BE2C (cell line): ENCODE data around the gene PLEK2.
"Not testable (repeated sequence)": the region's sequence is repeated elsewhere in the genome, so short reads cannot be mapped to it uniquely, and the experiment has no call there.

Experiments
- DNase-seq: peaks from one replicate; pipeline ENCODE4 v3.0.0-alpha.2; 2020
- H3K27me3 ChIP-seq: fragments of 250-450 bp; sonication (Bioruptor Pico); 2 replicates; pipeline ENCODE4 v1.5.1; 2020; ENCODE audit warnings: mild to moderate bottlenecking
- H3K36me3 ChIP-seq: fragments of 250-450 bp; sonication (Bioruptor Pico); 2 replicates; pipeline ENCODE4 v1.5.1; 2020; ENCODE audit warnings: mild to moderate bottlenecking
- H3K4me1 ChIP-seq: fragments of 250-450 bp; sonication (Bioruptor Pico); 2 replicates; pipeline ENCODE4 v1.5.1; 2020
- H3K4me3 ChIP-seq: 2 replicates; pipeline ENCODE4 v1.5.1; 2011; ENCODE audit warnings: low read depth, low read length
- H3K9me3 ChIP-seq: fragments of 250-450 bp; sonication (Bioruptor Pico); 2 replicates; pipeline ENCODE4 v1.5.1; 2020
- CTCF ChIP-seq: IDR thresholded peaks from 2 replicates; pipeline ENCODE4 v1.5.1; 2012; ENCODE audit warnings: mild to moderate bottlenecking, low read depth, low read length

Gene PLEK2

DNA sequence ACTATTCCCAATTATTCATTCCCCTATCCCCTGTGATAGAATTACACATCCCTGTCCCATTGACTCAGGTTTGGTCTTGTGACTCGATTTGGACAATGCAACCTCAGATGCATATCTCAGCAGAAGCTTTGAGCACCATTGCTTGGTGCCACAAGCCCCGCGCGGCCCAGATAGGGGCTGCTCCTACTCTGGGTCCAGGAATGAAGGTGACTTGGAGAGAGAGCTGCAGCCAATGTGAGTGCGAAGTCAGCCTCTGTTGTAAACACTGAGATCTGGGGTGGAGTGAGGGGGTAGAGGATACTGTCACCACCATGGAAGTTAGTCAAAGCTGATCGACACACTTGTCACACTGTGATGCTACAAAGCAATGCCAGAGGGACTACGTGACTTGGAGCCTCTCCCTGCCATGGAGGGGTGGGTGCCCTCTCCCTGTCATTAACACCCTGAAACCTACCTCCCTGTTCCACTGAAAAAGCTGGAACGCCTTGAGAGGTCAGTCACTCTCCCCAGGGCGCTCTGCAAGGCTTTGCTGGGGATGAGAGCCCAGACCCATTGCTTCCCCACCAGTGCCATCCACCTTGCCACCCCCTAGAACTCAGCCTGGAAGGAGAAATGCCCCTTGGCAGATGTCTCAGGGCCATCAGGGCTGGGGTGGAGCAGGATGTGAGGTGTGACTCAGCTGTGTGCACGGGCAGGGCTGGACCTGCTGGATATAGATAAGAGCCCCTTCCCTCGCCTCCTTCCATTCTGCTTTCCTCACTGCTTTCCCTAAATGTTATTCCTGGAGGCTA is 6.6 kb upstream of the PLEK2 start:
- Histone ChIP-seq H3K36me3 (no peaks in the 10 kb centered on the region), H3K4me1 (no peaks in the 10 kb centered on the region), H3K27me3 (0 out of 2 replicates have a peak, but pooled peaks cover 1% of the 10 kb centered on the region), H3K9me3 (no peaks in the 10 kb centered on the region), H3K4me3 (no peak overlapping the region)
- TF ChIP-seq CTCF = no peak
- DNase-seq = no peak

GRCh38 chr14:67417633-67418032 is 5.7 kb upstream of the PLEK2 start:
- Histone ChIP-seq H3K4me3 (no peak overlapping the region), H3K36me3 (no peaks in the 10 kb centered on the region), H3K27me3 (no peaks in the 10 kb centered on the region), H3K9me3 (no peaks in the 10 kb centered on the region), H3K4me1 (no peaks in the 10 kb centered on the region)
- no peak for DNase-seq
- no peak for TF ChIP-seq CTCF

- no peak for DNase-seq
- Histone ChIP-seq H3K4me3 (no peak overlapping the region), H3K36me3 (no peaks in the 10 kb centered on the region), H3K4me1 (no peaks in the 10 kb centered on the region), H3K27me3 (peaks cover 6% of the 10 kb centered on the region), H3K9me3 (no peaks in the 10 kb centered on the region)
- no peak for TF ChIP-seq CTCF
These were observed 4.8 kb upstream of the PLEK2 start for GRCh38 chr14:67416810-67417209.

DNA sequence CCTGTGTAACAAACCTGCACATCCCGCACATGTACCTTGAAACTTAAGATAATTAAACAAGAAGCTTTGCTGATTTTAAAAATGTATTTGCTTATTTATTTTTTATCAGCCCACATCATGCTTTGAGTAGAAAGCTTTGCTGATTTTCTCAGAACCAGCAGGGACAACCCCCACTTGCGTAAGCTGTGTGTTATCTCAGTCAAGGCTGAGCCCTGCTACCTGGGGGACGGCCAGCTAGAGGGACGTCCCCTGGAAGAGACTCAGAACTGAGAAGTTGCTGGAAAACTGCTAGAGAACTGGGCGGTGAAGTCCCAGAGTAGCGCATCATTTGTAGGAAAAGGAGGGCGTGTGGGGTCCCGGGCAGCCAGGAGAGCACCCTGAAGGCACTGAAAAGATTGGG is 4.1 kb upstream of the PLEK2 start:
- TF ChIP-seq CTCF = no peak
- Histone ChIP-seq H3K4me3 (no peak overlapping the region), H3K4me1 (no peaks in the 10 kb centered on the region), H3K27me3 (peaks cover 14% of the 10 kb centered on the region), H3K36me3 (no peaks in the 10 kb centered on the region), H3K9me3 (no peaks in the 10 kb centered on the region)
- no peak for DNase-seq

GRCh38 chr14:67415610-67416009 is 3.6 kb upstream of the PLEK2 start:
- H3K36me3 ChIP-seq, H3K4me3 ChIP-seq, H3K4me1 ChIP-seq, H3K9me3 ChIP-seq, DNase-seq: not testable (repeated sequence)
- H3K27me3 ChIP-seq = peaks cover 14% of the 10 kb centered on the region

DNA sequence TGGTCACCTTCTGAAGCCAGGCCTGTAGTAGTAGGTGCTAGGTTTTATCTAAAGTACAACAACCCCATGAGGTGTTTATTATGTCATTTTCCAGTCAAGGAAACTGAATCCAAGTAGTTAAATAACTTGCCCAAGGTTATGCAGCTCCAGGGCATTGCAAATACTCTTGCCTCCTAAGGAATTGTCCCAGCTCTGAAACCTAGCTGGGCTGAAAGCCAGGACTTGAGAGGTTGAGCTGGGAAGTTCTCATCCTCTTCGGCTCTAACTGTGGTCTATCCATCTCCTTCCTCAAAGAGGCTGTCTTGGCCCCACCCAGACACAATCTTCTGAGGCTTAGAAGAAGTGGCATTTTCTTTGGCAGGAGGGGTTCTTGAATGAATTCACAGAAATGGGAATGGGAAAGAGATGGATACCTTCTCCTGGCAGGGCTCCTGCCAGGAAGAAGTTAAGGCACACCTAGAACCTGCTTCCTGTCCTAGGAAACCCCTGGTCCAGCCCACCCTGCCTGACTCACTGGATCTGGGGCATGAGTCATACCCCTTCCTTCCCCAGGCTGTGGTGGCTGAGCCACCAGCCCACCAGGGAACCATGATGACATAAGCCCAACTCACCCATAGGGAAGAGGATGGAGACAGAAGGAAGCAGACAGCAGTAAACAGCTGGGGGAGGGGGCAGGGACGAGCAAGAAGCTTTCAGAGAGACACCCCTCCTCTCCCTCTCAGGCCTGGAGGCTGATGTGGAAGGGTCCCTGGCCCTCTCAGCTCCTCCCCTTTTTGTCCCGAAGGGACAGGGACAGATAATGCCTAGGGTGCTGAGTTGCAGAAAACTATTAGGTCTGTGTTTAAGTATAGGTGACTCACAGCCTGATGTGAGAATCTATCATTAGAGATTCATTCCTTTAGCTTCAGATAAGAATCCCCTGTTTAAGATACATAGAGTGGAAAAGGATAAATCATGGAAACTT is 2.1 kb upstream of the PLEK2 start:
- Histone ChIP-seq H3K4me3 (no peak overlapping the region), H3K36me3 (no peaks in the 10 kb centered on the region), H3K4me1 (no peaks in the 10 kb centered on the region), H3K9me3 (no peaks in the 10 kb centered on the region), H3K27me3 (peaks cover 14% of the 10 kb centered on the region)
- peak; percentile 49 for DNase-seq
- TF ChIP-seq CTCF = no peak
